Amygdala (tissue), 56 donors: ENCODE data around the gene PCP4L1.

ENCODE experiments used
- DNase-seq, 56 donors: peaks; one replicate each; lab custom pipeline; 2025; lab: John Stamatoyannopoulos, UW

The PCP4L1 gene

GRCh38 chr1:161261261-161262235 is 3.0 kb downstream of the PCP4L1 start:
- DNase-seq, result no peak

- DNase-seq, result no peak
These were observed 6.8 kb downstream of the PCP4L1 start for GRCh38 chr1:161265305-161265704.

GRCh38 chr1:161266202-161266601 is 7.7 kb downstream of the PCP4L1 start:
- DNase-seq, result peak in 1 of 56 donors; percentile 9

GRCh38 chr1:161266836-161267235 is 8.3 kb downstream of the PCP4L1 start:
- DNase-seq, result no peak

GRCh38 chr1:161267321-161267720 is 8.8 kb downstream of the PCP4L1 start:
- no peak for DNase-seq

GRCh38 chr1:161273402-161273801 is 14.9 kb downstream of the PCP4L1 start:
- DNase-seq, result no peak

- DNase-seq, result no peak
These were observed 16.3 kb downstream of the PCP4L1 start for GRCh38 chr1:161274874-161275273.

- DNase-seq, result no peak
These were observed 24.4 kb downstream of the PCP4L1 start for GRCh38 chr1:161282991-161283390.

GRCh38 chr1:161285113-161285512 is 26.6 kb downstream of the PCP4L1 start:
- DNase-seq, result no peak

GRCh38 chr1:161285521-161285920 is 27.0 kb downstream of the PCP4L1 start:
- DNase-seq, result no peak

GRCh38 chr1:161287482-161288054 is 29.0 kb downstream of the PCP4L1 start:
- DNase-seq, result no peak

GRCh38 chr1:161290779-161291178 is 32.2 kb downstream of the PCP4L1 start:
- no peak for DNase-seq

GRCh38 chr1:161297415-161297814 is 38.9 kb downstream of the PCP4L1 start:
- DNase-seq, result no peak

- no peak for DNase-seq
These were observed 39.6 kb downstream of the PCP4L1 start for GRCh38 chr1:161298116-161298515.

- DNase-seq, result no peak
These were observed 40.8 kb downstream of the PCP4L1 start for GRCh38 chr1:161299347-161299746.

- no peak for DNase-seq
These were observed 41.9 kb downstream of the PCP4L1 start for GRCh38 chr1:161300478-161300877.

GRCh38 chr1:161304927-161305866 is 46.7 kb downstream of the PCP4L1 start:
- peak in 1 of 56 donors; percentile 26 for DNase-seq

- DNase-seq, result peak in 54 of 56 donors; percentile 11 to 81 (median 54)
These were observed 47.4 kb downstream of the PCP4L1 start for GRCh38 chr1:161305867-161306519.

GRCh38 chr1:161307230-161307768 is 48.8 kb downstream of the PCP4L1 start:
- DNase-seq, result peak in 2 of 56 donors; percentile 2 to 3
